ENCODE results near the gene GLI1. TPM values are rescaled to one million over a fixed set of nuclear protein-coding genes. Genes with fewer than 3 reads are reported as not detected.

Gene GLI1
- total and polyA plus RNA-seq, 2 of the 13 experiments (the other 11 are each of a cell fraction or from before 2014, with no cell fraction given): 0.09 to 0.20 TPM

GRCh38 chr12:57488402-57489156 is 29.0 kb downstream of the GLI1 start:
- in situ Hi-C loops (cut with HindIII; ENCODE audit: extremely low pct_ligation_motif_present, low pct_unique_long_range_greater_than_20kb): no loop called here
- intact Hi-C loops (cut with micrococcal nuclease; ENCODE audit: unreplicated experiment): no loop called here
- H3K79me2 ChIP-seq (ENCODE audit: insufficient read depth, low read length): peaks cover 23% of the 10 kb centered on the region
- H4K20me1 ChIP-seq (ENCODE audit: insufficient read depth, low read length): peaks cover 8% of the 10 kb centered on the region
- peaks cover 19 to 37% of the 10 kb centered on the region in 2 experiments for H3K36me3 ChIP-seq (replicated peaks in 1 of 2; ENCODE audit: control insufficient read depth in 1 of 2, insufficient read depth in 2 of 2, low read length in 2 of 2)
- DNase-seq (ENCODE audit: low spot score) (no peak), FAIRE-seq (no peak), ATAC-seq (peak; percentile 19; the same call in 1 of the 3 replicates)
- peaks cover 0 to 4% of the 10 kb centered on the region in 2 experiments; a peak in 1 of 5 replicates for H3K27me3 ChIP-seq (ENCODE audit: control insufficient read depth in 1 of 2, insufficient read depth in 2 of 2, low read length in 2 of 2)
- peak overlapping the region; percentile 93 for H3K4me2 ChIP-seq (ENCODE audit: low read depth, low read length)
- H3K4me1 ChIP-seq (ENCODE audit: insufficient read depth, low read length): peaks cover 23% of the 10 kb centered on the region
- no peak overlapping the region for H2AFZ ChIP-seq (ENCODE audit: low read length)
- no peaks in the 10 kb centered on the region for H3K9me3 ChIP-seq (ENCODE audit: low read length)
- CTCF ChIA-PET (ENCODE audit: low intra/inter-chr PET ratio, low total read pairs): no interaction called here
- 4% methylated on average over 11 of the region's 11 CpGs for WGBS (ENCODE audit: low lambda C conversion rate)
- no TSS peak for BruUV-seq (replicated peaks)
- H3K4me3 ChIP-seq (replicated peaks in 1 of 3; ENCODE audit: insufficient read depth in 1 of 3, low read depth in 2 of 3, low read length in 3 of 3): peak overlapping the region; percentile 95 to 97 (median 96)
- POLR2A ChIA-PET: interaction anchor here (1.0 to 3.4 kb wide), 3 partner anchors 28 to 87 kb away, joined by 3 to 15 read pairs (median 3); partner anchors contain the start of gene DDIT3
- peak overlapping the region; percentile 62 for H3K27ac ChIP-seq (ENCODE audit: extremely low read length, insufficient read depth, low read length)
- peak overlapping the region; percentile 92 for H3K9ac ChIP-seq (ENCODE audit: insufficient read depth, low read depth, low read length)
- TF ChIP-seq ZNF720 (CRISPR knock-in tag; IDR thresholded peaks at IDR 0.05): no peak
- TF ChIP-seq TRAFD1 (CRISPR knock-in tag; IDR thresholded peaks at IDR 0.05; ENCODE audit: borderline replicate concordance): 0 out of 2 replicates have a peak, but pooled peaks have one; percentile 17
- no peak for TF ChIP-seq ZNF446 (CRISPR knock-in tag; IDR thresholded peaks at IDR 0.05)
- no peak for TF ChIP-seq CHD2 (IDR thresholded peaks at IDR 0.05; ENCODE audit: low read depth, low read length)
- TF ChIP-seq ZNF580 (CRISPR knock-in tag; IDR thresholded peaks at IDR 0.05; ENCODE audit: borderline replicate concordance, low read depth): no peak
- peak; percentile 42; the same call in 1 of the 2 replicates for TF ChIP-seq TFAP4 (IDR thresholded peaks at IDR 0.05; ENCODE audit: borderline replicate concordance, low read depth)
- TF ChIP-seq ARID2 (CRISPR knock-in tag; IDR thresholded peaks at IDR 0.05; ENCODE audit: borderline replicate concordance): no peak
- peak; percentile 2; the same call in 1 of the 2 replicates for TF ChIP-seq RNF219 (CRISPR knock-in tag; IDR thresholded peaks at IDR 0.05)
- no peak for TF ChIP-seq RARA (CRISPR knock-in tag; IDR thresholded peaks at IDR 0.05)
- TF ChIP-seq TERF1 (CRISPR knock-in tag; IDR thresholded peaks at IDR 0.05): no peak
- no peak for TF ChIP-seq TEAD3 (CRISPR knock-in tag; optimal IDR thresholded peaks at IDR 0.05; ENCODE audit: borderline replicate concordance)
- 0 out of 2 replicates have a peak, but pooled peaks have one; percentile 36 for TF ChIP-seq SIN3A (IDR thresholded peaks at IDR 0.05; ENCODE audit: borderline replicate concordance, low read depth, low read length)
- TF ChIP-seq HNF1B (CRISPR knock-in tag; IDR thresholded peaks at IDR 0.05): no peak
- TF ChIP-seq SIX1 (CRISPR knock-in tag; IDR thresholded peaks at IDR 0.05; ENCODE audit: borderline replicate concordance): no peak
- no peak for TF ChIP-seq ZNF24 (IDR thresholded peaks at IDR 0.05)

Measured in HepG2 (cell line).